ENCODE measurements around the gene GLTPD2. TPM values are rescaled to one million over a fixed set of nuclear protein-coding genes. Genes with fewer than 3 reads are reported as not detected.
A peak's percentile ranks its signal among the peaks of the same experiment; 100 is the strongest.

Gene GLTPD2
- total RNA-seq, 1 donor from 2014 or later: 0.22 TPM

GRCh38 chr17:4810696-4811290 is 22.0 kb downstream of the GLTPD2 start:
- H3K27me3 Mint-ChIP-seq (ENCODE audit: low read depth): no peaks in the 10 kb centered on the region
- no peak overlapping the region for H3K4me3 Mint-ChIP-seq

GRCh38 chr17:4811471-4811870 is 22.7 kb downstream of the GLTPD2 start:
- H3K27me3 Mint-ChIP-seq (ENCODE audit: low read depth): no peaks in the 10 kb centered on the region
- DNase-seq (ENCODE audit: low spot score in 2 of 2, unreplicated experiment in 2 of 2): no peak
- H3K4me1 Mint-ChIP-seq: peaks cover 13% of the 10 kb centered on the region
- no peak overlapping the region for H3K4me3 Mint-ChIP-seq
- no peak overlapping the region for H3K27ac Mint-ChIP-seq
- TF ChIP-seq CTCF (IDR thresholded peaks at IDR 0.05; ENCODE audit: unreplicated experiment): no peak
- H3K9me3 Mint-ChIP-seq: no peaks in the 10 kb centered on the region
- peaks cover 30% of the 10 kb centered on the region for H3K36me3 Mint-ChIP-seq

More at GRCh38 chr17:4810696-4811290, 22.0 kb downstream of the GLTPD2 start:
- Mint-ChIP-seq H3K9me3 (no peaks in the 10 kb centered on the region), H3K36me3 (peaks cover 28% of the 10 kb centered on the region), H3K4me1 (peaks cover 19% of the 10 kb centered on the region), H3K27ac (no peak overlapping the region)
- no peak for TF ChIP-seq CTCF (IDR thresholded peaks at IDR 0.05; ENCODE audit: unreplicated experiment)
- DNase-seq (ENCODE audit: low spot score in 2 of 2, unreplicated experiment in 2 of 2): no peak

GRCh38 chr17:4812690-4813089 is 23.9 kb downstream of the GLTPD2 start:
- Mint-ChIP-seq H3K27ac (no peak overlapping the region), H3K9me3 (no peaks in the 10 kb centered on the region), H3K27me3 (ENCODE audit: low read depth) (no peaks in the 10 kb centered on the region), H3K4me1 (peaks cover 11% of the 10 kb centered on the region), H3K36me3 (peaks cover 35% of the 10 kb centered on the region), H3K4me3 (no peak overlapping the region)
- DNase-seq (ENCODE audit: low spot score in 2 of 2, unreplicated experiment in 2 of 2): no peak
- no peak for TF ChIP-seq CTCF (IDR thresholded peaks at IDR 0.05; ENCODE audit: unreplicated experiment)

GRCh38 chr17:4815043-4815675 is 26.4 kb downstream of the GLTPD2 start:
- Mint-ChIP-seq H3K27ac (no peak overlapping the region), H3K4me3 (no peak overlapping the region), H3K27me3 (ENCODE audit: low read depth) (no peaks in the 10 kb centered on the region), H3K4me1 (no peaks in the 10 kb centered on the region), H3K36me3 (peaks cover 37% of the 10 kb centered on the region), H3K9me3 (no peaks in the 10 kb centered on the region)
- peak; percentile 27 for TF ChIP-seq CTCF (IDR thresholded peaks at IDR 0.05; ENCODE audit: unreplicated experiment)
- no peak for DNase-seq (ENCODE audit: low spot score in 2 of 2, unreplicated experiment in 2 of 2)

- no peaks in the 10 kb centered on the region for H3K27me3 Mint-ChIP-seq (ENCODE audit: low read depth)
- no peak for DNase-seq (ENCODE audit: low spot score in 2 of 2, unreplicated experiment in 2 of 2)
- TF ChIP-seq CTCF (IDR thresholded peaks at IDR 0.05; ENCODE audit: unreplicated experiment): no peak
- H3K9me3 Mint-ChIP-seq: no peaks in the 10 kb centered on the region
- H3K27ac Mint-ChIP-seq: no peak overlapping the region
- H3K36me3 Mint-ChIP-seq: peaks cover 31% of the 10 kb centered on the region
- H3K4me1 Mint-ChIP-seq: no peaks in the 10 kb centered on the region
- no peak overlapping the region for H3K4me3 Mint-ChIP-seq
Observed at GRCh38 chr17:4816826-4817225, 28.1 kb downstream of the GLTPD2 start.
